Measurements from ENCODE around the gene ARMC12. TPM values are rescaled to one million over a fixed set of nuclear protein-coding genes. Genes with fewer than 3 reads are reported as not detected.

The ARMC12 gene
- total and polyA plus RNA-seq, 2 of the 13 experiments (the other 11 are each of a cell fraction or from before 2014, with no cell fraction given), result 1.3 TPM; not detected in 1

DNA sequence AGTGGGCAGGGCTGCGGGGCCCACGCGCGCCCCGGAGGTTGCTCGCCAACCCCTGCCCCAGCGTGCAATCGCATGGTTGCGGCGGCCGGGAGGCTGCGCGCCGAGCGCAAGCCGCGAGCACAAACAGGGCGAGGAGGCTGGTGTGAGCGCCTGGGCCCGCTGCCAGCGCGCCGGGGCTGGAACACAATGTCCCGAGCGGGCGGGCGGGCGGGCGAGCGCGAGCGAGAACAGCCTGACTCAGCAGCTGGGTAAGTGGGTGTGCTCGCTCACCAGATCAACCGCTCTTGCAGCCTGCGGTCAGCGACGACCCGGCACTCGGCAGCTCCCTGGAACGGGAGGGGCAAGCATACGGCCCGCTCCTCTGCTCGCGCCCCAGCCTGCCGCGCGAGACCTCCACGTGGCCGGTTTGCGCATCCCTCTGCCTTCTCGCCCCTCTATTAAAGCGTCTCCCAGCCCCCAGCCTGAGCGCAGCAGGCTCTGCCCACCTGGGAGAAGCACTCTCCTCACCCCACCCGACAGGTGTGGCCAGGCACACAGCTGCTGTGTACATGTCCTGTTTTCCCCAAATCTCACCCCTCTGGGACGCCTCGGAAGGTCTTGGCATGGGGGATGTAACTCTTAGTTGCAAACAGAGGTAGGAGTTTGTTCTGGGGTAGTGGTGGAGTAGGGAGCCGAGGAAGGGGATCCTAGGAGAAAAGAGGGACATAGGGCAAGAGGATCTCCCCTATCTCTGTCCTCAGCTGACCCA, 8.7 kb upstream of the ARMC12 start (continued):
- TF ChIP-seq, protein P1, sequence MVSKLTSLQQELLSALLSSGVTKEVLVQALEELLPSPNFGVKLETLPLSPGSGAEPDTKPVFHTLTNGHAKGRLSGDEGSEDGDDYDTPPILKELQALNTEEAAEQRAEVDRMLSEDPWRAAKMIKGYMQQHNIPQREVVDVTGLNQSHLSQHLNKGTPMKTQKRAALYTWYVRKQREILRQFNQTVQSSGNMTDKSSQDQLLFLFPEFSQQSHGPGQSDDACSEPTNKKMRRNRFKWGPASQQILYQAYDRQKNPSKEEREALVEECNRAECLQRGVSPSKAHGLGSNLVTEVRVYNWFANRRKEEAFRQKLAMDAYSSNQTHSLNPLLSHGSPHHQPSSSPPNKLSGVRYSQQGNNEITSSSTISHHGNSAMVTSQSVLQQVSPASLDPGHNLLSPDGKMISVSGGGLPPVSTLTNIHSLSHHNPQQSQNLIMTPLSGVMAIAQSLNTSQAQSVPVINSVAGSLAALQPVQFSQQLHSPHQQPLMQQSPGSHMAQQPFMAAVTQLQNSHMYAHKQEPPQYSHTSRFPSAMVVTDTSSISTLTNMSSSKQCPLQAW (CRISPR knock-in tag; IDR thresholded peaks at IDR 0.05), result peak; percentile 73
- TF ChIP-seq CBX2 (IDR thresholded peaks at IDR 0.05; ENCODE audit: low read depth, low read length) (no peak), CBX2 (CRISPR knock-in tag; IDR thresholded peaks at IDR 0.05; ENCODE audit: low read depth) (no peak), MAFK (conservative IDR thresholded peaks at IDR 0.05 in 1 of 2, IDR thresholded peaks at IDR 0.05 in 1 of 2; ENCODE audit: low read length in 2 of 2) (peak; percentile 61 to 68; a peak in 2 of 4 replicates), ZNF343 (CRISPR knock-in tag; IDR thresholded peaks at IDR 0.05) (no peak), ZSCAN9 (CRISPR knock-in tag; IDR thresholded peaks at IDR 0.05; ENCODE audit: borderline replicate concordance) (no peak), ZNF878 (CRISPR knock-in tag; IDR thresholded peaks at IDR 0.05) (no peak), PRPF4 (IDR thresholded peaks at IDR 0.05; ENCODE audit: low read depth, low read length, poor library complexity, severe bottlenecking) (no peak), EZH2 (conservative IDR thresholded peaks at IDR 0.05; ENCODE audit: low read depth, low read length) (no peak), ZNF619 (CRISPR knock-in tag; IDR thresholded peaks at IDR 0.05) (peak; percentile 49; the same call in 1 of the 2 replicates), MYNN (CRISPR knock-in tag; IDR thresholded peaks at IDR 0.05; ENCODE audit: low read depth) (no peak; the same call in 1 of the 2 replicates), CHD2 (IDR thresholded peaks at IDR 0.05; ENCODE audit: low read depth, low read length) (no peak), ZNF720 (CRISPR knock-in tag; IDR thresholded peaks at IDR 0.05) (no peak), KDM5A (IDR thresholded peaks at IDR 0.05; ENCODE audit: borderline replicate concordance, low read length) (no peak), PITX1 (CRISPR knock-in tag; IDR thresholded peaks at IDR 0.05) (no peak), BORCS8-MEF2B (CRISPR knock-in tag; IDR thresholded peaks at IDR 0.05) (no peak; the same call in none of the 2 replicates), ZNF572 (CRISPR knock-in tag; IDR thresholded peaks at IDR 0.05) (peak; percentile 73; the same call in 1 of the 2 replicates)
- TF ChIP-seq, protein P2, sequence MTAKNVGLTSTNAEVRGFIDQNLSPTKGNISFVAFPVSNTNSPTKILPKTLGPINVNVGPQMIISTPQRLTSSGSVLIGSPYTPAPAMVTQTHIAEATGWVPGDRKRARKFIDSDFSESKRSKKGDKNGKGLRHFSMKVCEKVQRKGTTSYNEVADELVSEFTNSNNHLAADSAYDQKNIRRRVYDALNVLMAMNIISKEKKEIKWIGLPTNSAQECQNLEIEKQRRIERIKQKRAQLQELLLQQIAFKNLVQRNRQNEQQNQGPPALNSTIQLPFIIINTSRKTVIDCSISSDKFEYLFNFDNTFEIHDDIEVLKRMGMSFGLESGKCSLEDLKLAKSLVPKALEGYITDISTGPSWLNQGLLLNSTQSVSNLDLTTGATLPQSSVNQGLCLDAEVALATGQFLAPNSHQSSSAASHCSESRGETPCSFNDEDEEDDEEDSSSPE (CRISPR knock-in tag; IDR thresholded peaks at IDR 0.05), result peak; percentile 76
- TF ChIP-seq, protein P3, sequence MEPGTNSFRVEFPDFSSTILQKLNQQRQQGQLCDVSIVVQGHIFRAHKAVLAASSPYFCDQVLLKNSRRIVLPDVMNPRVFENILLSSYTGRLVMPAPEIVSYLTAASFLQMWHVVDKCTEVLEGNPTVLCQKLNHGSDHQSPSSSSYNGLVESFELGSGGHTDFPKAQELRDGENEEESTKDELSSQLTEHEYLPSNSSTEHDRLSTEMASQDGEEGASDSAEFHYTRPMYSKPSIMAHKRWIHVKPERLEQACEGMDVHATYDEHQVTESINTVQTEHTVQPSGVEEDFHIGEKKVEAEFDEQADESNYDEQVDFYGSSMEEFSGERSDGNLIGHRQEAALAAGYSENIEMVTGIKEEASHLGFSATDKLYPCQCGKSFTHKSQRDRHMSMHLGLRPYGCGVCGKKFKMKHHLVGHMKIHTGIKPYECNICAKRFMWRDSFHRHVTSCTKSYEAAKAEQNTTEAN (CRISPR knock-in tag; conservative IDR thresholded peaks at IDR 0.05), result no peak; the same call in 1 of the 2 replicates
- TF ChIP-seq, protein P4, sequence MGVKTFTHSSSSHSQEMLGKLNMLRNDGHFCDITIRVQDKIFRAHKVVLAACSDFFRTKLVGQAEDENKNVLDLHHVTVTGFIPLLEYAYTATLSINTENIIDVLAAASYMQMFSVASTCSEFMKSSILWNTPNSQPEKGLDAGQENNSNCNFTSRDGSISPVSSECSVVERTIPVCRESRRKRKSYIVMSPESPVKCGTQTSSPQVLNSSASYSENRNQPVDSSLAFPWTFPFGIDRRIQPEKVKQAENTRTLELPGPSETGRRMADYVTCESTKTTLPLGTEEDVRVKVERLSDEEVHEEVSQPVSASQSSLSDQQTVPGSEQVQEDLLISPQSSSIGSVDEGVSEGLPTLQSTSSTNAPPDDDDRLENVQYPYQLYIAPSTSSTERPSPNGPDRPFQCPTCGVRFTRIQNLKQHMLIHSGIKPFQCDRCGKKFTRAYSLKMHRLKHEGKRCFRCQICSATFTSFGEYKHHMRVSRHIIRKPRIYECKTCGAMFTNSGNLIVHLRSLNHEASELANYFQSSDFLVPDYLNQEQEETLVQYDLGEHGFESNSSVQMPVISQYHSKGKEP (CRISPR knock-in tag; IDR thresholded peaks at IDR 0.05), result no peak
- TF ChIP-seq, protein P5, sequence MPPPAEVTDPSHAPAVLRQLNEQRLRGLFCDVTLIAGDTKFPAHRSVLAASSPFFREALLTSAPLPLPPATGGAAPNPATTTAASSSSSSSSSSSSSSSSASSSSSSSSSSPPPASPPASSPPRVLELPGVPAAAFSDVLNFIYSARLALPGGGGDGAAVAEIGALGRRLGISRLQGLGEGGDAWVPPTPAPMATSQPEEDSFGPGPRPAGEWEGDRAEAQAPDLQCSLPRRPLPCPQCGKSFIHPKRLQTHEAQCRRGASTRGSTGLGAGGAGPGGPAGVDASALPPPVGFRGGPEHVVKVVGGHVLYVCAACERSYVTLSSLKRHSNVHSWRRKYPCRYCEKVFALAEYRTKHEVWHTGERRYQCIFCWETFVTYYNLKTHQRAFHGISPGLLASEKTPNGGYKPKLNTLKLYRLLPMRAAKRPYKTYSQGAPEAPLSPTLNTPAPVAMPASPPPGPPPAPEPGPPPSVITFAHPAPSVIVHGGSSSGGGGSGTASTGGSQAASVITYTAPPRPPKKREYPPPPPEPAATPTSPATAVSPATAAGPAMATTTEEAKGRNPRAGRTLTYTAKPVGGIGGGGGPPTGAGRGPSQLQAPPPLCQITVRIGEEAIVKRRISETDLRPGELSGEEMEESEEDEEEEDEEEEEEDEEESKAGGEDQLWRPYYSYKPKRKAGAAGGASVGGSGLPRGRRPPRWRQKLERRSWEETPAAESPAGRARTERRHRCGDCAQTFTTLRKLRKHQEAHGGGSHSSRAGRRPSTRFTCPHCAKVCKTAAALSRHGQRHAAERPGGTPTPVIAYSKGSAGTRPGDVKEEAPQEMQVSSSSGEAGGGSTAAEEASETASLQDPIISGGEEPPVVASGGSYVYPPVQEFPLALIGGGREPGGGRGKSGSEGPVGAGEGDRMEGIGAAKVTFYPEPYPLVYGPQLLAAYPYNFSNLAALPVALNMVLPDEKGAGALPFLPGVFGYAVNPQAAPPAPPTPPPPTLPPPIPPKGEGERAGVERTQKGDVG (CRISPR knock-in tag; IDR thresholded peaks at IDR 0.05; ENCODE audit: borderline replicate concordance), result no peak; the same call in 1 of the 2 replicates

Data from HepG2 (cell line).